Astrocyte of the spinal cord (primary cell): Measurements from ENCODE around the gene GBA3.

Experiments
- DNase-seq: peaks from one replicate; pipeline ENCODE4 v3.0.0; 2011; ENCODE audit warnings: low read depth, low spot score
- H3K4me3 ChIP-seq: 2 replicates; pipeline ENCODE4 v1.5.1; 2011; ENCODE audit warnings: low read depth, mild to moderate bottlenecking, low read length, moderate library complexity
- CTCF ChIP-seq: IDR thresholded peaks from 2 replicates; pipeline ENCODE4 v1.5.1; 2012; ENCODE audit warnings: low read depth, mild to moderate bottlenecking, low read length, inconsistent platforms
- in situ Hi-C: cut with HindIII; loops from 2 replicates; pipeline ENCODE4 v1.10.0; 2017; ENCODE audit warnings: low sequenced_read_pairs

GBA3 gene

GRCh38 chr4:22848332-22848731 lies 155.6 kb downstream of the GBA3 start:
- DNase-seq = no peak
- no peak for TF ChIP-seq CTCF
- no peak overlapping the region for H3K4me3 ChIP-seq
- in situ Hi-C loops = no loop called here

DNA sequence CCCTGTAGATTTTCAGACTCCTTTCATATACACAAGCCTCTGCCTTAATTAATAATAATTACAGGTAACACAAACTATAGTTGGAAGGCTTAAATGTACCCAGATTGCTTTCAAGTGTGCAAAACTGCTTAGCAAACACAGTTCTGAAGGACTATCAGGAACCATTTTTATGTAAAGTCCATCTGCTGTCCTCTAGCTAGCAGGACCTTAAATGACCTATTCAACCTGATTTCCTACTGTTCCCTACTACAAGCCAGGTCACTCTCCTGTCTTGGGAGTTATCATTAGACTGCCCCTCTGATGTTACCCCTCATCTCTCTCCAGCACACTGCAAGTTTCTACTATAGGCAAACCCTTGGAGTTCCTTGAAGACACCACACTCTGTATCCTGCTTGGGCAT lies 157.3 kb downstream of the GBA3 start:
- TF ChIP-seq CTCF = no peak
- no peak for DNase-seq
- in situ Hi-C loops = no loop called here
- H3K4me3 ChIP-seq = no peak overlapping the region

GRCh38 chr4:22850630-22851029 lies 157.9 kb downstream of the GBA3 start:
- DNase-seq = no peak
- in situ Hi-C loops = no loop called here
- H3K4me3 ChIP-seq = no peak overlapping the region
- no peak for TF ChIP-seq CTCF

DNA sequence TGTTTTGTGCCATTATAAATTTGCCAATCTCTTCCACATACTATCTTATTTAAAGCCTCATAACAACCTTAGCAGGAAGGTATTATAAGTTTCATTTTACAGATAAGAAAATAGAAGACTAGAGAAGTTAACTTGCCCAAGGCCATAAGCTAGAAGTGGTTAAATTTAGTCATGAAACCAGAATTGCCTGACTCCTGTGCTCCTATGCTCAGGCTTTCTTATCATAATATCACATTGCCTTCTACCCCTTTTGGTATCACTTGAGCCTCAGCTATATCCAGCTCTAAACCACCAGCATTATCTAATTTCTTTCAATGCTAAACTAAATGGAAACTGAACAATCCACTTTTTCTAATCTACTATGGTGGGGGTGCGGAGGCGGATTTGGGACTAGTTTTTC lies 164.7 kb downstream of the GBA3 start:
- in situ Hi-C loops = no loop called here
- H3K4me3 ChIP-seq = no peak overlapping the region
- TF ChIP-seq CTCF = no peak
- no peak for DNase-seq

GRCh38 chr4:22859318-22859717 lies 166.6 kb downstream of the GBA3 start:
- no peak for DNase-seq
- TF ChIP-seq CTCF = no peak
- no peak overlapping the region for H3K4me3 ChIP-seq
- in situ Hi-C loops = no loop called here
